GM12873 (cell line): ENCODE results near the gene DNMT3A.

ENCODE experiments used
- TF ChIP-seq, protein P1 (sequence below): IDR thresholded peaks from 2 replicates; pipeline ENCODE4 v1.5.1; 2012; ENCODE audit warnings: low read depth, mild to moderate bottlenecking, moderate library complexity, low read length, control low read depth; ENCODE audit not compliant: insufficient read depth; ENCODE audit errors: missing control alignments

Gene DNMT3A

DNA sequence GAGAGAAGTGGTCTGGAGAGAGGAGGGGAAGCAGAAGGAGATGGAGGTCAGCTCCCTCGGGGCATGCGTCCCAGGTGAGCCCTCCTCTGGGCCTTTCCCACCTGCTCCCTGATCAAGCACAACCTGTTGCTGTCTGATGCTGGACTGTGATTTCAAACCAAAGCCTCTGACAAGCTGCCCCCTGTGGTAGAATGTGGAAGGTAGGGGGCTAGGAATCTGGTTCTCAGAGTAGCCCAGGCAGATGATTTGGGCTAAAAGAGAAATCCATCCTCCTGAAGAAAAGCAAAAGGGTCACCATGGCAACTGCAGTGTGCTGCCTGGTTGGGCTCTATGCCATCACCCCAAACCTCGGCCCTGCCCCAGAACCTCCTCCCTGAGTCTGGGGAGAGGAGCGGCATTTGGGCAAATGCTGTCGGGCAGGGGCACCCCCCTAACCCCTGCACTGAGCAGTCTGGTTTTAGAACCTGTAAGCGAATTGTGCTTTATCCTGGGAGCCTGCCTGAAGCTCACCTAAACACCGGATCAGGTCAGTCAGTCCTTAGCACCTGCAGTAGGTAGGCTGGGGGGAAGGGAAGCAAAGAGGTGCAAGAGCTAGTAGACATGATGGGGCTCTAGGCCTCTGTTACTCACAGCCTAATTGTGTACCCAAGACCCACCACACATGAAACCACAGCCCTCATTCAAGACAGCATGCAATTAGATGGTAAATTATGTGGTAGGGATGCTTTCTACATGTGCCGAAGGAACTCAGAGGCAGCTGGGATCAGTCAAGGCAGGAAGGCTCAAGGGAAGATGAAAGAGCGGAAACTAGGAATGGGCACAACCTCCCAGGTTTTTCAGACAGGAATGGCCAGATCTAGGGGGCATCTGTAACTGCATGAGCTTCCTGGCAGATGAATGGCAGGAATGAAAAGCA lies 83.5 kb downstream of the DNMT3A start:
- TF ChIP-seq, protein P1, sequence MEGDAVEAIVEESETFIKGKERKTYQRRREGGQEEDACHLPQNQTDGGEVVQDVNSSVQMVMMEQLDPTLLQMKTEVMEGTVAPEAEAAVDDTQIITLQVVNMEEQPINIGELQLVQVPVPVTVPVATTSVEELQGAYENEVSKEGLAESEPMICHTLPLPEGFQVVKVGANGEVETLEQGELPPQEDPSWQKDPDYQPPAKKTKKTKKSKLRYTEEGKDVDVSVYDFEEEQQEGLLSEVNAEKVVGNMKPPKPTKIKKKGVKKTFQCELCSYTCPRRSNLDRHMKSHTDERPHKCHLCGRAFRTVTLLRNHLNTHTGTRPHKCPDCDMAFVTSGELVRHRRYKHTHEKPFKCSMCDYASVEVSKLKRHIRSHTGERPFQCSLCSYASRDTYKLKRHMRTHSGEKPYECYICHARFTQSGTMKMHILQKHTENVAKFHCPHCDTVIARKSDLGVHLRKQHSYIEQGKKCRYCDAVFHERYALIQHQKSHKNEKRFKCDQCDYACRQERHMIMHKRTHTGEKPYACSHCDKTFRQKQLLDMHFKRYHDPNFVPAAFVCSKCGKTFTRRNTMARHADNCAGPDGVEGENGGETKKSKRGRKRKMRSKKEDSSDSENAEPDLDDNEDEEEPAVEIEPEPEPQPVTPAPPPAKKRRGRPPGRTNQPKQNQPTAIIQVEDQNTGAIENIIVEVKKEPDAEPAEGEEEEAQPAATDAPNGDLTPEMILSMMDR, result no peak

DNA sequence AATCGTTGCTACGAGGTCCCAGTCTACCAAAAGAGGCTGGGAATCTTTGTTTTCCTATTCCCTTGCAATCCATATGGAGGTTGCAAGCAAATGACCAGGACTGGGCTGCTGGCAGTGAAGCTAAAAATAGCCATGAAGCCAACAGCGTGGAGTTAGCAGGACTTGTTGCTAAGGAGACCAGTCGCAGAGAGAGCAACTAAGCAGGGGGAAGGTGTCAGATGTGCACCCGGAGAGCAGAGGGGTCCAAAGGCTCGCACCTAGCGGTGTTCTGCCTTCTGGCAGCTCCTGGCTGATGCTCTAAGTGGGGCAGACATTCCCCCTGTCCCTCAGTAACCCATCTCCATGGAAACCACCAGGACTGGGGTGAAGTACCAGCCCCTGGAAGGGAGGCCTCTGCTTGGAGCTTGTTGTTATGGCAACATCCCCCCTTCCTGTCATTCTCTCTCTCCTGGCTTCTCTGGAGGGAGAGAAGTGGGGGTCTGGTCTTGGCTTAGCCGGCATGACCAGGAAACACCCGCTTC lies 84.6 kb downstream of the DNMT3A start:
- TF ChIP-seq, protein P1, result no peak

GRCh38 chr2:25256488-25256875 lies 85.2 kb downstream of the DNMT3A start:
- TF ChIP-seq, protein P1, result no peak

- TF ChIP-seq, protein P1, result no peak
These were observed 85.8 kb downstream of the DNMT3A start for GRCh38 chr2:25255745-25256487.

- TF ChIP-seq, protein P1, result no peak
These were observed 86.8 kb downstream of the DNMT3A start for GRCh38 chr2:25254961-25255360.

- TF ChIP-seq, protein P1, result no peak
These were observed 88.5 kb downstream of the DNMT3A start for GRCh38 chr2:25253153-25253626.
